Activated T-cell treated with anti-CD3 and anti-CD28 coated beads, Interleukin-2, amount 50 U/mL, for 72 hours (primary cell): ENCODE results near the gene HTT. TPM values are rescaled to one million over a fixed set of nuclear protein-coding genes. Genes with fewer than 3 reads are reported as not detected.
"Not testable (repeated sequence)": the region's sequence is repeated elsewhere in the genome, so short reads cannot be mapped to it uniquely, and the experiment has no call there.

Experiments used
- ATAC-seq, 2 donors: fragments of 150-1000 bp; cut with Tn5 transposase; replicated peaks in 1 of 2; 2 replicates each; pipeline ENCODE4 v1.10.0; 2021; ENCODE audit warnings: moderate library complexity in 2 of 2, mild to moderate bottlenecking in 1 of 2
- DNase-seq, 2 donors: peaks; one replicate each; pipeline ENCODE4 v3.0.0; 2021 to 2022; ENCODE audit warnings: mixed read lengths in 1 of 2
- H3K27ac Mint-ChIP-seq: one replicate; pipeline ENCODE4 v1.8.0; 2022; ENCODE audit warnings: mild to moderate bottlenecking, moderate library complexity, mixed read lengths
- H3K27me3 Mint-ChIP-seq: one replicate; pipeline ENCODE4 v1.8.0; 2022; ENCODE audit warnings: low read depth, mixed read lengths
- H3K36me3 Mint-ChIP-seq, 2 donors: one replicate each; pipeline ENCODE4 v1.8.0; 2022; ENCODE audit warnings: mixed read lengths in 2 of 2, mild to moderate bottlenecking in 1 of 2; ENCODE audit not compliant: insufficient read depth in 2 of 2
- H3K4me1 Mint-ChIP-seq: one replicate; pipeline ENCODE4 v1.8.0; 2022; ENCODE audit warnings: low read depth, mixed read lengths
- H3K4me3 Mint-ChIP-seq, 2 donors: one replicate each; pipeline ENCODE4 v1.8.0; 2022; ENCODE audit warnings: mild to moderate bottlenecking in 2 of 2, mixed read lengths in 2 of 2, moderate library complexity in 2 of 2
- H3K9me3 Mint-ChIP-seq, 2 donors: one replicate each; pipeline ENCODE4 v1.8.0; 2022; ENCODE audit warnings: mixed read lengths in 2 of 2
- total RNA-seq, 2 donors: library from RNA; stranded (reverse); gene quantifications; one replicate each; pipeline ENCODE4 v1.2.3, GENCODE V29; 2022

HTT gene
- total RNA-seq, 2 donors from 2014 or later = 88.0 to 97.9 TPM

DNA sequence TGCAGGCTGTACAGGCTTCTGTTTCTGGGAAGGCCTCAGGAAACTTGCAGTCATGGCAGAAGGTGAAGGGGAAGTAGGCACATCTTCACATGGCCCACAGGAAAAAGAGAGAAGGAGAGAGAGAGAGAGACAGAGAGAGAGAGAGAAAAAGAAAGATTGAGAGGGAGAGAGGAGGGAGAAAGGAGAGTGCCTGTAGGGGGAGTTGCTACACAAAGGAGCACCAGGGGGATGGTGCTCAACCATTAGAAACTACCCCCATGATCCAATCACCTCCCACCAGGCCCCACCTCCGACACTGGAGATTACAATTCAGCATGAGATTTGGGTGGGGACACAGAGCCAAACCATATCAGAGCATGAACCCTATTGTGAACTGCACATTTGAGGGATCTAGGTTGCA, 76.8 kb downstream of the HTT start:
- H3K9me3 Mint-ChIP-seq = not testable (repeated sequence)

DNA sequence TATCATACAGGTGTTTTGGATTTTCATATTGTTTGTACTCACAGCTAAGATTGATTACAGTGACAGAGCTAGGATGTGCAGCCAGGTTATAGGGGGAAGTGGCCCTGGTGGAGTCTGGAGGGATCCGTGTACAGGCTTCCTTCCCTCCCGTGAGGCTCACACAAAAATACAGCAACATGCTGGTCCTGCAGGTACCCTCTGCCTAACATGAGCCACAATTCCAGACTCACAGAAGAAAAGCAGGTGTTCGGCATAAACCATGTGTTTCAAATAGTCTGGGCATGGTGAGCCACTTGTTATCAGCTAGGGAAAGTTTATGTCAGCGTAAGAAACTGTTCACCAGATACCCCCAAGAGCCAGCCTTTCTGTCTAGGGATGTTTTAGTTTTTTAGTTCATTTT, 82.9 kb downstream of the HTT start:
- no peak for ATAC-seq
- no peak overlapping the region for H3K4me3 Mint-ChIP-seq
- peaks cover 5 to 8% of the 10 kb centered on the region in 2 donors for H3K9me3 Mint-ChIP-seq
- no peaks in the 10 kb centered on the region for H3K27me3 Mint-ChIP-seq
- no peaks in the 10 kb centered on the region for H3K4me1 Mint-ChIP-seq
- DNase-seq = no peak
- peak overlapping the region; percentile 6 for H3K27ac Mint-ChIP-seq
- peaks cover 22 to 50% of the 10 kb centered on the region in 2 donors for H3K36me3 Mint-ChIP-seq

More for the DNA sequence above, 76.8 kb downstream of the HTT start:
- H3K27ac Mint-ChIP-seq, H3K4me1 Mint-ChIP-seq, ATAC-seq, H3K4me3 Mint-ChIP-seq, H3K27me3 Mint-ChIP-seq, DNase-seq: not testable (repeated sequence)
- H3K36me3 Mint-ChIP-seq = peaks cover 6 to 36% of the 10 kb centered on the region in 2 donors

- DNase-seq (no peak), ATAC-seq (no peak)
- Mint-ChIP-seq H3K27me3 (no peaks in the 10 kb centered on the region), H3K36me3 (peaks cover 32 to 60% of the 10 kb centered on the region in 2 donors), H3K9me3 (peaks cover 6 to 15% of the 10 kb centered on the region in 2 donors), H3K4me1 (peaks cover 3% of the 10 kb centered on the region), H3K4me3 (no peak overlapping the region), H3K27ac (no peak overlapping the region)
Measured at GRCh38 chr4:3158841-3159240, 84.4 kb downstream of the HTT start.

DNA sequence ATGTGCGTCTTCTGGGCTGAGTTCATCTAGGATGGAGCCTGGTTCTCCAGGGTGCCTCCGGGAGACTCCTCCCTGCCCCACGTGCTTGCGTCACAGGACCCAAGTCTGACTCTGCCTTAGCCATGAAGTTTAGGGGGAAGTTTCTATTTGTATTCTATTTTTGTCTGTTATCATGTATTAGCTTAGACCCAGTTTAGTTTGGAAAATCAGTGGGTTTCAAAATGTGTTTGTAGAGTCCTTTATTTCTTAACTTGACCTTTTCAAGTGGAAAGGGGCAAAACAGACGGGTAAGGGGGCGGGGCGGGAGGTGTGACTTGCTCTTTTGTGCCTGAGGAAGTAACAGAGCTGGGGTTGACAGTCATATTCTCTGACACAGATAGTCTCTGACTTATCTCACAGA, 86.0 kb downstream of the HTT start:
- Mint-ChIP-seq H3K4me1 (peaks cover 8% of the 10 kb centered on the region), H3K9me3 (peaks cover 6 to 15% of the 10 kb centered on the region in 2 donors), H3K36me3 (peaks cover 35 to 61% of the 10 kb centered on the region in 2 donors), H3K27me3 (no peaks in the 10 kb centered on the region), H3K4me3 (no peak overlapping the region), H3K27ac (no peak overlapping the region)
- ATAC-seq (no peak), DNase-seq (no peak)

DNA sequence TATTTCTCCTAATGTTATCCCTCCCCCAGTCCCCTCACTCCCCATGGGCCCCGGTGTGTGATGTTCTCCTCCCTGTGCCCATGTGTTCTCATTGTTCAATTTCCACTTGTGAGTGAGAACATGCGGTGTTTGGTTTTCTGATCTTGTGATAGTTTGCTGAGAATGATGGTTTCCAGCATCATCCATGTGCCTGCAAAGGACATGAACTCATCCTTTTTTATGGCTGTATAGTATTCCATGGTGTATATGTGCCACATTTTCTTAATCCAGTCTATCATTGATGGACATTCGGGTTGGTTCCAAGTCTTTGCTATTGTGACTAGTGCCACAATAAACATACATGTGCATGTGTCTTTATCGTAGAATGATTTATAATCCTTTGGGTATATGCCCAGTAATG, 86.6 kb downstream of the HTT start:
- Mint-ChIP-seq H3K4me1 (peaks cover 10% of the 10 kb centered on the region), H3K36me3 (peaks cover 35 to 63% of the 10 kb centered on the region in 2 donors), H3K9me3 (peaks cover 6 to 15% of the 10 kb centered on the region in 2 donors)
- H3K27me3 Mint-ChIP-seq, H3K4me3 Mint-ChIP-seq, ATAC-seq, H3K27ac Mint-ChIP-seq, DNase-seq: not testable (repeated sequence)

GRCh38 chr4:3166434-3166833, 92.0 kb downstream of the HTT start:
- not testable (repeated sequence) for H3K27me3 Mint-ChIP-seq, DNase-seq, H3K27ac Mint-ChIP-seq, H3K4me3 Mint-ChIP-seq, ATAC-seq
- H3K4me1 Mint-ChIP-seq = peaks cover 23% of the 10 kb centered on the region
- peaks cover 6 to 13% of the 10 kb centered on the region in 2 donors for H3K9me3 Mint-ChIP-seq
- peaks cover 28 to 50% of the 10 kb centered on the region in 2 donors for H3K36me3 Mint-ChIP-seq

- ATAC-seq (peak; percentile 43 to 53), DNase-seq (no peak)
- H3K36me3 Mint-ChIP-seq = peaks cover 13 to 40% of the 10 kb centered on the region in 2 donors
- peak overlapping the region; percentile 79 for H3K27ac Mint-ChIP-seq
- no peaks in the 10 kb centered on the region for H3K27me3 Mint-ChIP-seq
- peaks cover 23% of the 10 kb centered on the region for H3K4me1 Mint-ChIP-seq
- H3K4me3 Mint-ChIP-seq = no peak overlapping the region
- H3K9me3 Mint-ChIP-seq = peaks cover 0 to under 1% of the 10 kb centered on the region in 2 donors
Measured at GRCh38 chr4:3168029-3168428, 93.5 kb downstream of the HTT start.

GRCh38 chr4:3174371-3175338, 100.2 kb downstream of the HTT start:
- Mint-ChIP-seq H3K4me1 (peaks cover 7% of the 10 kb centered on the region), H3K9me3 (no peaks in the 10 kb centered on the region), H3K36me3 (peaks cover 13 to 29% of the 10 kb centered on the region in 2 donors), H3K27ac (no peak overlapping the region), H3K27me3 (no peaks in the 10 kb centered on the region), H3K4me3 (no peak overlapping the region)
- ATAC-seq (no peak), DNase-seq (no peak)

DNA sequence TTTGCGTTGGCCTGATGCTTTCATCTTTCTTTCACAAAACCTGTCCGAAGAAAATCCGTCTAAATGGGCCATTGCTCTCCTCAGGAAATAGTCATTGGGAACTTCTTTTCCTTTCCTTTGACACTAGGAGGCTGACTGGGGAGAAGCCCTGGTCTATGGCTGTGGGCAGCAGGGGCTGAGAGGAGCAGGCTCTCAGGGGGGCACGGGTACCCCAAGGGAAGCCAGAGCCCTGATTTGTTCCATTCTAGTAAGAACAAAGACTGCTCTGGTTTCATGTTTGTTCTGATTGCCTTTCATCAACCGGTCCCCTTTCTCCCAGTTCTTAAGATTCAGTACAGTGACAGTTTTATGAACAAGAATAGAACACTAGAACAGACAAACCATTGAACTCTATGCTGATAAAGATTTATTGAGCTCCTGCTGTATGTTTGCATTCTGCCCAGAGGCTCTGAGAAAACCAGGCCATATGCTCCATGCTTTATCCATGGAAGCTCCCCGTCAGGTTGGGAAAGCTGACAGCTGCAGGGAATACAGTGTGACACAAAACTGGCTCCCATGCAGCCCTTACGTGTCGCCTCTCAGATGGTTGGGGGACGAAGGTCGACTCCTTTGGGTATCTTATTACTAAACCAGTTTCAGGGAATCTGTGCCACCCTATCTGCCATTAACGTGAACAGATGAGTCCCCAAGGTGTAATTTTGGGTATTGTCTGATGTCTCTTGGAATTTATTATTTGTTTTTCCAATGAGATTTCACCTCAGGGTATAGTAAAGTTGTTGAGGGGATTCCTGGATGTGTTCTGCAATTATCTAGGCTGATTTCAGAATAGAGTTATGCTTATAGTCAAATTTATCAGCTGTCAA, 102.1 kb downstream of the HTT start:
- DNase-seq = no peak
- H3K27me3 Mint-ChIP-seq = no peaks in the 10 kb centered on the region
- H3K4me1 Mint-ChIP-seq = peaks cover 14% of the 10 kb centered on the region
- H3K4me3 Mint-ChIP-seq = no peak overlapping the region
- H3K9me3 Mint-ChIP-seq = no peaks in the 10 kb centered on the region
- no peak overlapping the region for H3K27ac Mint-ChIP-seq
- ATAC-seq = no peak
- peaks cover 8 to 33% of the 10 kb centered on the region in 2 donors for H3K36me3 Mint-ChIP-seq

- Mint-ChIP-seq H3K27ac (no peak overlapping the region), H3K9me3 (no peaks in the 10 kb centered on the region), H3K27me3 (no peaks in the 10 kb centered on the region), H3K4me3 (no peak overlapping the region), H3K36me3 (peaks cover 8 to 33% of the 10 kb centered on the region in 2 donors), H3K4me1 (peaks cover 14% of the 10 kb centered on the region)
- ATAC-seq (no peak), DNase-seq (no peak)
Measured at GRCh38 chr4:3177426-3177825, 102.9 kb downstream of the HTT start.

DNA sequence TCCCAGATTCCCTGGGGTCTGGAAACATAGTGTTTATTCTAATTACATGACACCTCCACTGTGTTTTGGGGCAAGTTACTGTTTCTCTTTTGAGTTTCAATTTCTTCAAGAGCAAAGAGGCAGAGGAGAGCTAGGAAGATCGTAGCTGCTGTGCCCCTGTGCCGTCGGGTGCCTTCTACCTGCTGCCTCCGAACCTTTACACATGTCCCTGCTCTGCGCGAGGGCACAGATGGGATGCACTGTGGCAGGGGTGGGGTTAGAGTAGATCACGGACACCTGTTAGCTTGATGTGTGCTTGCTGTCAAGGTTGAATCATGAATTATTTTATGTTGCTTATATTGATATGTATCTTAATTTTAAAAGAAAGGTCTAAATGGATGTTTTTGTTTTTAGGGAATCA, 103.4 kb downstream of the HTT start:
- no peak overlapping the region for H3K4me3 Mint-ChIP-seq
- no peak for ATAC-seq
- no peak for DNase-seq
- H3K4me1 Mint-ChIP-seq = peaks cover 14% of the 10 kb centered on the region
- peaks cover 8 to 28% of the 10 kb centered on the region in 2 donors for H3K36me3 Mint-ChIP-seq
- no peaks in the 10 kb centered on the region for H3K9me3 Mint-ChIP-seq
- no peaks in the 10 kb centered on the region for H3K27me3 Mint-ChIP-seq
- no peak overlapping the region for H3K27ac Mint-ChIP-seq

DNA sequence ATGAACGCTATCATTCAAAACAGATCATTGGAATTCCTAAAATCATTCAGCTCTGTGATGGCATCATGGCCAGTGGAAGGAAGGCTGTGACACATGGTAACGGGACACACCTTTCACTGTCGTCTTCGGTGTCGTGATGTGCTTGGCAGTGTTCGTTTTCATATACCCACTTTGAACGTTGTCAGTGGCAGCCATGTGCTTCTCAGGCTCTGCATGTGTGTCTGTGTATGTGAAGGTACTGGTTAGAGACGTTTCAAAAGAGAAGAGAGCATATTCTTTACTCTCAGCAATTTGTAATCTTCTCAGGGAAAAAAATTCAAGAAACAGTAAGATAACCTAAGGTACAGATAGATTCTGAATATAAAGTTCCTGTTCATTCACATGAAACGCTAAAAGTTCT, 103.9 kb downstream of the HTT start:
- no peak for DNase-seq
- Mint-ChIP-seq H3K9me3 (no peaks in the 10 kb centered on the region), H3K4me1 (peaks cover 14% of the 10 kb centered on the region), H3K27me3 (no peaks in the 10 kb centered on the region), H3K4me3 (no peak overlapping the region), H3K27ac (no peak overlapping the region), H3K36me3 (peaks cover 8 to 25% of the 10 kb centered on the region in 2 donors)
- ATAC-seq = no peak
